Renal pelvis (tissue), 4 donors: ENCODE data around the gene SIRPB1. TPM values are rescaled to one million over a fixed set of nuclear protein-coding genes. Genes with fewer than 3 reads are reported as not detected.
"Not testable (repeated sequence)": the region's sequence is repeated elsewhere in the genome, so short reads cannot be mapped to it uniquely, and the experiment has no call there.

Experiments used
- DNase-seq: peaks from one replicate; pipeline ENCODE4 v3.0.0-alpha.2; 2013
- polyA plus RNA-seq, 3 donors: library from polyadenylated mRNA; unstranded; fragments of 120-200 nt; gene quantifications; one replicate each; pipeline ENCODE4 v1.2.1, GENCODE V29; 2013; ENCODE audit not compliant: insufficient read length in 3 of 3

SIRPB1 gene
- polyA plus RNA-seq, 3 donors: 0.18 to 1.5 (median 0.25) TPM

DNA sequence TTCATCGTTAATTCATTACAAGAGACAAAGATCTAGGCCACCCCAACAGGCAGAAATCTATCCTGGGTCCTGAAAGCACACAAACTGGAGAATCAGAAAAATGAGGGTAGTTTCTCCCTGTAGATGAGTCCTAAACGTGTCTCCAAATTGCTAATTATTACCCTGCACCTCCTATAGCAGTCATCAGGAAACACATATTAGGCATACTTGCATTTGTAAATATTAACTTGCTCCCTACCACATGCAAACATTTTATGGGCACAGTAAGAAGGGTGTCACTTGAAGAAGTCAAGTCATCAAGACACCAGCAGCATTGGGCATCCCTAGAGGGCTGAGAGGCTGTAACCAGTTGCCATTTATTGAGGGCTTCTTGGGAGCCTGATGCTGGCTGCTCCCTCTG, 17.9 kb upstream of the SIRPB1 start:
- no peak for DNase-seq

DNA sequence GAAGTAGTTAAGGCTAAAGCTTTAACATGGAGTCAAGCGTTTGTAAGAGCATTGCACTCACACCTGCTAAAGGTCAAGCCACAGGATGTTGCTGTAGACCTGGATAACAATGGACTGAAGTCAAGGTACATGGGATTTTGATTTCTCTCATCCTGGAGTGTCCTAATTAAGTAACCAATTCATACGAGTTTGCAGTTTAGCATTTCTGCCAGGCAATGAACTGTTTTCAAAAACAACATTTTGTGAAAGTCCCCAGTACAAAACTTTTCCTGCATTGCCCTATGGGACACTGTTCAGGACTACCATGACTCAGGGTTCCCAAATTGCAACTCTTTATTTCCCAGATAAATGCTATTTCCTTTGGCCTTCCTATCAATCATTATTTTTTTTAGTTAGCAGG, 17.4 kb upstream of the SIRPB1 start:
- no peak for DNase-seq

DNA sequence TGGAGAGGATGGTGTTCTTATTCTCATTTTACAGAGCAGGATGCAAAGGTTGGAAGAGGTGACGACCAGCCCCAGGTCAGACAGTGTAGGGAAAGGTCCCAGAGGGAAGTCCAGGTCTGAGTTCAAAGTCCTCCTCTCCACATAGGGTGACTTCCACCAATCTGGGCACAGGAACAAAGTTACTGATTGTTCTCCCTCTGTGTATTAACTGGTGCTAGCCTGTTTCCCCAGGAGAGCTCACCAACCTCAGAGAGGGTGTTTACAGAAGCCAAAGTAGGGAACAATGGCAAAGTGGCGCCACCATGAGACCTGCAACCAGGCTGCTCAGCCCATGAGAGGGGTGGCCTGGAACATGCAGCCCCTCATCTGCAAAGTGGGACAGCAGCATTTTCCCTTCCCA, 16.8 kb upstream of the SIRPB1 start:
- no peak for DNase-seq

DNA sequence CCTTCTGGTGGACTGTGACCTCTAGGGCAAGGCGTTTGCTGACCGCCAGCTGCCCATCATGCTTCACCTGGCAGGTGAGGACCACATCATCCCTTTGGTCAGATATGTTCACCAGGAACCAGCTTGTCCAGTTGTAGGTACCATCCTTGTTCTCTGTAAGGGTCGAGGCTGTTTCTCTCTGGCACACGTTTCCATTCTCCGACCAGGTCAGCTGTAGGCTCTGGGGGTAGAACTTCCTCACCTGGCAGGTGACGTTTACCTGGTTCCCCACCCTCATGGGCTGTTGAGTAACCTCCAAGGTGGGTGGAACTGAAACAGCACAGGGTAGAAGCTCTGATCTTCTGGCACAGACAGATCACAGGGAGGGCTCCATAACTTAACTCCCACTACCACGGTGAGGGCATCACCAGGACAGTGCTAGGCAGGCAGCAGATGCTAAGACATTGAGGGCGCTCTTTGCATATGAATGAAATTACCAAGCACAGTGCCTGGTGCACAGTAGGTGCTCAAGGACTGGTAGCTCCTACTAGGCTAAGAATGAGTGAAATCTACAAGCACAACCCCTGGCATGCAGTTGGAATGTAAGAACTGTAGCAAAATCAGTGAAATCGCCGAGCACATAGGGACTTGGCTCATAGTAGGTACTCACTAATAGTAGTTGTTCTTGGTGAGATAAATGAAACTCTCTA, 15.6 kb upstream of the SIRPB1 start:
- DNase-seq: no peak

DNA sequence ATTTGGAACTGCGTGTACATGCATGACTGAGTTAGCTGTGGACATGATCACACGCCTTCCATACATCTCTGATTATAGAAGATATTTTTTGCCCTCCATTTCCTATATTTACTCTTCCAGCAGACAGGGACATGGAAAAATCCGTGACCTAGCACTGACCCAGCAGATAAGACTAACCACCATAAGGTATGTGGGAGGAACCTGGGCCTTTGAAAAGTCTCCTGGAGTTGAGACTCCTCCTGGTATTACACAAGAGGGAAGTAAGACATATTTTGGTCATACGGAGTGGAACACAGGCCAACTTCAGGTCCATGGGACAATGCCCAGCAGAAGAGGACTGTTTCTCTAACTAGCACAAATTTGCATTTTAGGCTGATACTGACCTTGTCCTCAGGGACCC, 13.7 kb upstream of the SIRPB1 start:
- DNase-seq: no peak

DNA sequence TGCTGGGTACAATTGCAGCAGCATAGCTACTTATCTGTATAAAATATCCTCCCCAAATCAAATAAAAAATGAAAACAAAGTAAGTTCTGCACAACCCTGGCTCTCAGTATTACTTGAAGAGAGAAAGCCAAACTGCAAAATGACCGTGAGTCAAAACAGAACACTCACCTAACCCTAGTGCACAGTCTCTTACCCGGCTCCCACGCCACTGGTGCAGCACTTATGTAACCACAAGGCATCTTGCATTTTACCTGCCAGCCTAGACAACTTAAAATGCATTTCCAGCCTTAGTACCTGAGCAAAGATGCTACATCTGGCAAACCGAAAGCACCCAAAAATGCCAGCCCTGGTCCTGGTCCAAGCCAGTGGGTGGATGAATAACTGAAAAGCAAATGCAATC, 12.4 kb upstream of the SIRPB1 start:
- DNase-seq: no peak

DNA sequence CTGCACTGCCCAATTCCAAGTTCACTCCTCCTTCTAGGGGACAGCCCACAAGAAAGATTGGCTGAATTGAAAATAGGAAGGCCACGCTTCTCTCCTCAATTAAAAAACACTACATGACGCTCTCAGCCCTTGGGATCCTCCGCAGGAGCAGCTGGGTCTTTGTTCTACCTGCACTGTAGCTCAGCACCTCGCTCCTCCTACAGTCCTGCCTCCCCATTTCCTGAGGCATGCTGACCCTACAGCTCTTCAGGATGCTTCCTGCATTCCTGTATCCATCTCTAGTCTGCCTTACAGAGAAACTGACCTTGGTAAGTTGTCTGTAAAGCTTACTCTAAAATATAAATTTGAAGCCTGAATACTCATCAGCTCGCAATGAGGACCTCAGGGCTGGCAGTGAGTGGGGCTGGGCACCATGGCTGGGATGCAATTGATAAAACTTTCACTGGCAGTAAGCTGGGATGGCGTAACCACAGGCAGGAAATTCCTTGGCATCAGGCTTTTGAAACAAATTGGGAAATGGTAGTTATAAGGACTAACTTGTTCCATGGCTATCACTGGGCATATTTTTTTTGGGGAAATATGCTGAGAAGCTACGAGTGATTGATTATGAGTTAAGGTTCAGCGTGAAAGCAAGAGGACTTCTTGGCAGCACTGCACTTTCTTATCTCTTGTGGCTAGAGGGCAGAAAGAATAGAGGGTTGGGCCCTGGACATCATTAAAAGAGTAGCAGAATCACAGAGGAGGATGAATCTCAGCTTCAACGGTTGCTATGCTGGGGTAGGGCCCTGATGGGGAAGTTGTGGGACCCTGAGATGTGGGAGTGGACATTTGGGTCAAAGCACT, 11.7 kb upstream of the SIRPB1 start:
- DNase-seq: no peak

DNA sequence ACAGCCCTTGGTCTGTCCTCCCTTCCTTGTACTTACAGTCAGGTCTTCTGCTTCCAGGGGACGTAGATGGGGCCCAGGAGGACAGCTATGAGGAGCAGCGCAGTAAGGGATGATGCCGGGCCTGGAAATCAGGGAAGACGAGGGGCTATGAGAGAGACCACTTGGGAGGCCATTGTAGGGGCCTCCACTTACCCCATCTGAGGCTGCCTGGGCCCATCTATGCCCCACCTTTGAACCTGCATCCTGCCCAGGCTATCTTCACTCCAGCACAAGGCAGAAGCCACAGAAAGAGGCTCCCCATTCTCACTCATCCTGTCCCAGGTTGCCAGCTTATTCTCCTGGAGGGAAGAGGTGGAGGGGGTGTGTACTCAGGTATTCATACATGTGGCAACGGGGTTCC, 10.4 kb upstream of the SIRPB1 start:
- DNase-seq: no peak

DNA sequence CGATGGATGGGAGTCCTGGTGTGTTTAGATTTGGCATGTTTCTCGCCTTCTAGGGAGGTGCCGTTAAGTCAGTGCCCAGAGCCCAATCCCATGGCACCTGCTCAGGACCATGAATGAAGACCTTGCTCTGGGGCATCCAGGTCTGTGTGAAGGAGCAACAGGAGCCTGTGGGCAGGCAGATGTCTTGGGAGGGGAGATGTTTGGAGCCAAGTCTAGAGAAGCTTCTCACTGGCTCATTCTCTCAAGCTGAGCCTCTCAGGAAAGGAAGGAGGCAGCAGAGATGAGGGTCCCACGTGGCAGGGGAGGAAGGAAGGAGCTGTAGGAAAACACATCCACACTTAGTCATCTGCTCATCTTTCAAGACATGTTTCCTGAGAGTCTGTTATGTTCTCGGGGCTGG, 9.5 kb upstream of the SIRPB1 start:
- no peak for DNase-seq

DNA sequence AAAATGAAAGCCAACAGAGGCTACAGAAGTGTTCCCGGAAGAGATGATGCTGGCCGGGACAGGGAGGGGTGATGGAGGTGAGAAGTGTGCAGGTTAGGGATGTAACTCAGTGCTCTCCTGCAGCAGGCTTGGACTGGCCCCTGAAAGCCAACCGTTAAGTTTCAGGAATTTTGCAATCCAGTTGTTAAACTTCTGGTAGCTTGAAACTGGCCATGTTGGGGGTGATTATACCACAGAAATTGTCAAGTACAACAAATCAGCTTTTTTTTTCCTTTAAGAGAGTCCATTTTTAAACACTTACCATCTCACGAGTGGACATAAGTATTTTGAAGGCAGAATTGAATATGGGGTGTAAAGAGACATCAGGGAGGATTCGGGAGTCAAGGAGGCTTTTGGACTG, 8.8 kb upstream of the SIRPB1 start:
- DNase-seq: no peak

DNA sequence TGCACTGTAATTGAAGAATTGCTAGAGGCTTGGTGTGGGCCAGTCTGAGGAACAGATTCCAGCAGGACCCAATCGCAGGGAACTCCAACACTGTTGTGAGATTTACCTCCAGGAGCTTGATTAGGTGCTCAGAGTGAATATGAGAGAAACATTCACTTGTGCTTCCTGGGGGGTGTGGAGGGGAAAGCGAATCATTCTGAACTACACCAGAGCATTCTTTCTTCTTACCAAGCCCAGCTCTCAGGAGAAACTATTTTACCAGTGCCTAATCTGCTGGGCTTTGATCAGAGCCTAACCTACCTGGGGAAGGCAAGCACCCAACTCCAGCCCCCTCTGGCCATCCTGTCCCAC, 7.4 kb upstream of the SIRPB1 start:
- no peak for DNase-seq

DNA sequence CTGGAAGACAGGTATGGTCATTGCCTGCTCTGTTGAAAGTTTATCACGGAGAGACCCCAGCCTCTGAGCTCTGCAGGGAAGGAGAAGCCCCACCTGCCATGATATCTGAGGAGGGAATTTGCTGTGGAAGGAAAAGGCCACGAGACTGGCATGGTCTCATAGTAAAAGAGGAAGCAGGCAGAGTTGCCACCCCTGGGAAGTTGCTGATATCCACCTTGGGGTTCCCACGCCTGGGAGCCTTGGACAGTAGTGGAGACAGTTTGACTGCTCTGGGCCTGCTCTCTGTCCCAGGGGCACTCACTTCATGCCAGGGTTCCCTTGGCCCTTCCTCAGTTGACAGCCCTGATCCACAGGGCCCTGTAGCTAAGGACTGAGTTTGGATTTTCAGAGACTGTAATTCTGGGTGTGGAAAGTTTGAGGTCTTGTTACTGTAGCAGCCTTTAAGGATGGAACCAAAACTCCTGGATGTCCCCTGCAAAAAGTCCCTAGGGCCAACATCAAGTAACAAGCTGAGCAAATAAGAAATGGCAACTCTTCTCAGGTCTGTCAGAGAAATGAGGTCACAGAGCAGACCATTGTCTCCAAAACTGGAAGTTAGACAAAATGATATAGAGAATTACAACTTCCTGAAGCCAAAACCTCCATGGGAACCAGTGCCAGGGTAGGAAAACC, 6.9 kb upstream of the SIRPB1 start:
- no peak for DNase-seq

DNA sequence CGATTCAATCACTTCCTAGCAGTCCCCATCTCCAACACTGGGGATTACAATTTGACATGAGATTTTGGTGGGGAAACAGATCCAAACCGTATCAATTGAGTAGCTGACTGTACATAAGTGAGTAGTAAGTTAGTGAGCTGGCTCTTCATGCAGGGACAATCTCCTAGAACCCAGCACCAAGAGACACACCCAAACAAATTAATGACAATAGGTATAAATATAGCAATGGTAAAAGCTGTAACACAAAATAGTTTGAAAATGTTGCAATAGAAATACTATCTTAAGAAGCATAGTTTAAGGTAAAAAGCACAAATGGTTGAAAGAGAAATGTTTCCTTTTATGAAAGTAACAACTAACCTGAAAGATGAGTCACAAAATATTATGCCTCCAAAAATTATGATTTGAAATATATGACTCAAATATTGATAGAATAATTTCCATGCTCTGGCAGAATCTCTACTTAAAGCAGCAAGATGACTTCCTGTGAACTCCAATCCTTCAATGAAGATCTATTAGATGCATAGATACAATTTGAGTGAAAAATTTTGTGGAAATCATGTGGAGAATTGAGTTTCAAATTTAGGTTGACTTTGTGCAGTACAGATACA, 5.4 kb upstream of the SIRPB1 start:
- DNase-seq: no peak

DNA sequence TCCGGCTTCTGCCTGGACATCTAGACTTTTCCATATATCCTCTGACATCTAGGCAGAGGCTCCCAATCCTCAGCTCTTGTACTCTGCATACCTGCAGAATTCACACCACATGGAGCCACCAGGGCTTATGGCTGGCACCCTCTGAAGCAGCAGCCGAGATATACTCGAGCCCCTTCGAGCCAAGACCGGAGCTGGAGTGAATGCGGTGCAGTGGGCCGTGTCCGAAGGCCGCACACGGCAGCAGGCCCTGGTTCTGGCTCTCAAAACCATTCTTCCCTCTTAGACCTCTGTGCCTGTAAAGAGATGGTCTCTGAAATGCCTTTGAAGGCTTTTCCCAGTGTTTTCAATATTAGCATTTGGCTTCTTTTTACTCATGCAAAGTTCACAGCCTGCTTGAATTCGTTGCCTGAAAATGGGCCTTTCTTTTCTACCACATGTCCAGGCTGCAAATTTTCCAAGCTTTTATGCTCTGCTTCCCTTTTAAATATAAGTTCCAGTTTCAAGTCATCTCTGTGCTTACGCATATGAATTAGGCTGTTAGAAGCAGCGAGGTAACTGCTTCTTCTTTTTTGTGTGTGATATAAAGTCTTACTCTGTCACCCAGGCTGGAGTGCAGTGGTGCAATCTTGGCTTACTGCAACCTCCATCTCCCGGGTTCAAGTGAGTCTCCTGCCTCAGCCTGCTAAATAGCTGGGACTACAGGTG, 3.8 kb upstream of the SIRPB1 start:
- DNase-seq: no peak

DNA sequence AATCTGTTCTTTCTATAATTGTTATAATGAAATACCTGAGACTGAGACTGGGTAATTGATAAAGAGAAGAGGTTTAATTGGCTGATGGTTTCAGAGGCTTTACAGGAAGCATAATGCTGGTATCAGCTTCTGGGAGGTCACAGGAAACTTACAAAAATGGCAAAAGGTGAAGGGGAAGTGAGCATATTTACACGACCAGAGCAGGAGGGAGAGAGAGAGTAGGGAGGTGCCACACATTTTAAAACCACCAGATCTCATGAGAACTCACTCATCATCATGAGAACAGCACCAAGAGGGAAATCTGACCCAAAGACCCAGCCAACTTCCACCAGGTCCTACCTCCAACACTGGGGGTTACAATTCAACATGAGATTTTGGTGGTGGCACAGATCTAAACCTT, 2.6 kb upstream of the SIRPB1 start:
- no peak for DNase-seq

DNA sequence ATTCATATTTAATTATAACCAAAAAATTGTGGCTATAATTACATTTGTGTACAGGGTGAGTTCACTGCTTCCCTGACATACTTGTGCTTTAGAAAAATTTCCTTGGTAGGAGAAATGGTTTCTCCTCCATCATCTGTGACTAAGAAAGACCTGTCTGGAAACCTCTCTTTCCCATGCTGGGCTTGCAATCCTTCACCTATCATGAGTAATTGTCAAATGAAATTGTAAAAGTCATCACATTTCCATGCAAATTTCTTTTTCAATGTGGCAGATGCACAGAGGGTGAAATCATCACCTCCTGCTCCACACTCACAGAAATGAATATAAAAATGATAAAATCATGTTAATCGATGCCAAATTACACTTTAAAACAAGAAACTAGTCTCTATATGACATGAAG, 1.5 kb upstream of the SIRPB1 start:
- no peak for DNase-seq

DNA sequence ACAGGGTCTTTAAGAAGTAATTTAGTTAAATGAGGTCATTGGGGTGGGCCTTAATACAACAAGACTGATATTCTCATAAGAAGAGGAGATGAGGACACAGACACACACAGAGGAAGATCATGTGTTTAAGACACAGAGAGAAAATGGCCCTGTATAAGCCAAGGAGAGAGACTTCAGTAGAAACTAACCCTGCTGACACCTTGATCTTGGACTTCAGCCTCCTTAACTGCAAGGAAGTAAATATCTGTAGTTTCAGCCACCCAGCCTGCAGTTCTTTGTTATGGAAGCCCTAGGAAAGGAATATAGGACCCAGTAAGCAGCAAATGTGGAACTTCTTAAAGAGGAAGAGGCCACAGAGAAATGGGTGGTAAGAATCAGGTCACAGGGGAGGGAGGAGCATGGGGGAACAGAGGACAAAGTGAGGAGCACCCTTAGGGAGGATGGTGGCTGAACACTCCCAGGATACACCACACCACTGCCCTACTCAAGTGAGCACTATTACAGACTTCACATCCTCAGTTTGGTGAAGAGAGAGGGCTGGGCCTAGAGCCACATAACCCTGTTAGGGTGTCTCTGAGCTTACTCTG, 762 bp downstream of the SIRPB1 start:
- no peak for DNase-seq

DNA sequence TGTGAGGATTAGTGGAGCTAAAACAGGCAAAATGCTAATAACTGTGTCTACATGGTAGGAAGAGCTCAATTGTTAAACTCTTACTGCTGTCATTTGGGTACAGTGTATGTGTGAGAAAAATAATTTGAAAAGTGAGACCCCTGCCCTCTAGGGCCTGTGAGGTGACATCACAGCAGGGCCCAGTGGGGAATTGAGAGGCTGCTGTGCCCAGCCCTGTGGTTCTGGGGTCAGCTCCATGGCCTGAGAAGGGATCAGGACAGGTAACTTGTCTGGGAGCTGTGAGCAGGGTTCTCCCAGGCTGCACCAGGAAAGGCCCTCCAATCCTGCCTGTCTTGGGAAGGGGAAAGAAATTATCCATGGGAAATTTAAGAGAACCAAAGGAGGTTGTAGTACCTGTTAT, 1.3 kb downstream of the SIRPB1 start:
- DNase-seq: no peak

DNA sequence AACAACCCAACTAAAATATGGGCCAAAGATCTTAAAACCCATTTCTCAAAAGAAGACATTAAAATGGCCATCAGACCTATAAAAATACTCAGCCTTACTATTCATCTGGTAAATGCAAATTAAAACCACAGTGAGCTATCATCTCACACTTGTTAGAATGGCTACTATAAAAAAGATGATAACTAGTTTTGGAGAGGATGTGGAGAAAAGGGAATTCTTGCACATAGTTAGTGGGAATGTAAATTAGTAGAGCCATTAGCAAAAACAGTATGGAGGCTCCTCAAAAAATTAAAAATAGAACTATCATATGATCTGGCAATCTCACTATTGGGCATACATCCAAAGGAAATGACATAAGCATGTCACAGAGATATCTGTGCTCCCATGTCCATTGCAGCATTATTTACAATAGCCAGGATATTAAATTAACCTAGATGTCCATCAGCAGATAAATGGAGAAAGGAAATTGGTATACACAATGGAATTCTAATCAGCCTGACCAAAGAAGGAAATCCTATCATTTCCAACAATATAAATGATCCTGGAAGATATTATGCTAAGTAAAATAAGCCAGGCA, 2.9 kb downstream of the SIRPB1 start:
- DNase-seq: no peak

DNA sequence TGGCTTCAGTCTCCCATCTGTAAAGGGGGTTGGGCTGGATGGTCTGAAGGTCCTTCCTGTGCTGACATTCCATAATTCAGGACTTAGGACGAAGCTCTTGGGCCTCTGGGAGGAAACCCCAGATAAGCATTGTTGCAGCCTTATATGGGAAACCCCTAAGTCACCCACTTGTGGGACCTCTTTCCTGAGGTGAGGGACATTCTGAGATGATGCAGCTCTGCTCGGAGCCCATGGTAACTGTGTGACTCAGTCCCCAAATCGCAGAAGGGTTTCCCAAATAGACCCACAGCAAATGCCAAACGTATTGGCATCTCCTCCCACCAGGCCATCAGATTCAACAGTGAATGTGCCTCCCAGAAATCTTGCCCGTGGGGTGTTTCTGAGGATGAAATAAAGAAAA, 9.4 kb downstream of the SIRPB1 start:
- not testable (repeated sequence) for DNase-seq

DNA sequence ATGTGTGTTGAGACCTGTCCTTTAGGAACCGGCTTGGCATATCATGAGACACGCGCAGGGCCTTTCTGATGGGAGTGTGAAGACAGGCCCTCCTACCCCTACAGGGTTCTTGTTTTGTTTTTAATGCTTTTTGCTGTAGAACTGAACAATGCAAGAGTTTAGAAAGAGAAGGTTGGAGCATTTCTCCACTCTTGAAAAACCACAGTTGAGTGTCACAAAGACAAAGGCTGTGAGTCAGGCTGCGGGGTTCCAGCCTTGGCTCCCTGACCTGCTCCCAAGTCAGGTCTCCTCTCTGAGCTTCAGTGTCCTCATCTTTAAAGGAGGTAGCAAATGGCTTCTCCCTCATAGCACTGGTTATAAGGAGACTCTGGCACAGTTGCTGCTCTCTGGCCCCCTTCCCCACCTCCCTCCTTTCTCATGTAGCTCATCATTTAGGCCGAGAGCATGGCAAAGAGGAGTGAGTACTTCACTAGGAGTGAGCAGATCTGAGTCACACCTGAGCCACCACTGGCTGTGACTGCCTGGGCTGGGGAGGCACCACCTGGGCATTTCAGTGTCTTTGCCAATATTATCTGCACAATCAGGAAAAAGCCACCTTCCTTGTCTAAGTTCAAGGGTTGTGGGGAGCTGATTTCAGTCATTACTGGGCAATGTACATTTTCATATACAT, 11.0 kb downstream of the SIRPB1 start:
- not testable (repeated sequence) for DNase-seq
